OCI-LY1 (cell line): ENCODE results near the gene MAPK1.

ENCODE experiments used
- EZH2 ChIP-seq: fragments of 200-600 bp; sonication (generic), shearing (Covaris generic); IDR thresholded peaks from 2 replicates; pipeline ENCODE4 v1.8.0; 2017; ENCODE audit warnings: borderline replicate concordance, mixed run types, mild to moderate bottlenecking, antibody characterized with exemption, low read length, moderate library complexity, mixed read lengths
- TF ChIP-seq, protein P1 (sequence below): fragments of 200-600 bp; sonication (generic), shearing (Covaris generic); IDR thresholded peaks from 2 replicates; pipeline ENCODE4 v1.5.1; 2017; ENCODE audit warnings: mild to moderate bottlenecking, antibody characterized with exemption, low read length, moderate library complexity, mixed read lengths

DNA sequence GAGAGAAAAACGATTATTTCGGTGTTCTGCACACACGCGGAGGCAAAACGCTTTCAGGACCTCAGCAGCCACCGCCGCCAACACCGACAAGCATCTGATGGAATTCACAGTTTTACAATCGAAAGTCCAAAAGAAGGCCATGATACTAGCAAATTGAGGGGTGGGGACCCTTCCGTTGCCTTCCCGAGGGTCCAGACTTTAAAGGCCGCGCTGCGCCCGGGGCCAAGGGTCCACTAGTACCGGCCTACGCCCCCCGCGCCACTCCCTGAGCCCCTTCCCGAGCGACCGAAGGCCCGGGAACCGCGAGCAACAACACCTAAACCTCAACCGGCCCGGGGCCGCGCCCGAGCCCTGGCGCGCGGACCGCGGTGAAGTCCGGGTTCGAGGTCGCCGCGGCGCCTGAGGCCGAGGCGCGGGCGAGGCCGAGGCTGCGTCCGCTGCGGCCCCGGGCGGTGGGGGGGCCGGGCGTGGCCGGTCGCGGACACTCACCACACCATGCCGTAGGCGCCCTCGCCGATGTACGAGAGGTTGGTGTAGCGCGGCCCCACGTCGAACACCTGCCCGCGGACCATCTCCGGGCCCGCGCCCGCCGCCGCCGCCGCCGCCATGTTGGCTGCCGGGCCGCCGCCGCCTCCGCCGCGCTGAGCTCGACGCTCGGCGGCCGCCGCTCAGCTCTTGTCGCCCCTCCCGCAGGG, 465 bp downstream of the MAPK1 start:
- TF ChIP-seq, protein P1, sequence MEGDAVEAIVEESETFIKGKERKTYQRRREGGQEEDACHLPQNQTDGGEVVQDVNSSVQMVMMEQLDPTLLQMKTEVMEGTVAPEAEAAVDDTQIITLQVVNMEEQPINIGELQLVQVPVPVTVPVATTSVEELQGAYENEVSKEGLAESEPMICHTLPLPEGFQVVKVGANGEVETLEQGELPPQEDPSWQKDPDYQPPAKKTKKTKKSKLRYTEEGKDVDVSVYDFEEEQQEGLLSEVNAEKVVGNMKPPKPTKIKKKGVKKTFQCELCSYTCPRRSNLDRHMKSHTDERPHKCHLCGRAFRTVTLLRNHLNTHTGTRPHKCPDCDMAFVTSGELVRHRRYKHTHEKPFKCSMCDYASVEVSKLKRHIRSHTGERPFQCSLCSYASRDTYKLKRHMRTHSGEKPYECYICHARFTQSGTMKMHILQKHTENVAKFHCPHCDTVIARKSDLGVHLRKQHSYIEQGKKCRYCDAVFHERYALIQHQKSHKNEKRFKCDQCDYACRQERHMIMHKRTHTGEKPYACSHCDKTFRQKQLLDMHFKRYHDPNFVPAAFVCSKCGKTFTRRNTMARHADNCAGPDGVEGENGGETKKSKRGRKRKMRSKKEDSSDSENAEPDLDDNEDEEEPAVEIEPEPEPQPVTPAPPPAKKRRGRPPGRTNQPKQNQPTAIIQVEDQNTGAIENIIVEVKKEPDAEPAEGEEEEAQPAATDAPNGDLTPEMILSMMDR = no peak
- TF ChIP-seq EZH2 = no peak
